ENCODE measurements around the gene TMPRSS11D.

DNA sequence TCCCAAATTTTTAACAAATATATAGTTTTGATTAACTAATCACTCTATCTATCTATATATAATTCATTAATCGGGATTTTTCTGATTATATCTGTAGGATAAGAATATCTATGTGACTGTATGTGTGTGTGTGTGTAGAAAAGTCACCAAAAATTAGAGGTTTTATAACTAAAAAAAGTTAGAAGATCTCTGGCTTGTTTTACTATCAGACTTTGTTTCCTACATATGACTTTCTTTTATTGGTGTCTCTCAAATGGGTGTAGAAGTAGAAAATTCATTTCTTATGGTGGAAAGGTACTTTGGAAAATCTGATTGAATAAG, 26.7 kb upstream of the TMPRSS11D start:
- TF ChIP-seq, protein P1, sequence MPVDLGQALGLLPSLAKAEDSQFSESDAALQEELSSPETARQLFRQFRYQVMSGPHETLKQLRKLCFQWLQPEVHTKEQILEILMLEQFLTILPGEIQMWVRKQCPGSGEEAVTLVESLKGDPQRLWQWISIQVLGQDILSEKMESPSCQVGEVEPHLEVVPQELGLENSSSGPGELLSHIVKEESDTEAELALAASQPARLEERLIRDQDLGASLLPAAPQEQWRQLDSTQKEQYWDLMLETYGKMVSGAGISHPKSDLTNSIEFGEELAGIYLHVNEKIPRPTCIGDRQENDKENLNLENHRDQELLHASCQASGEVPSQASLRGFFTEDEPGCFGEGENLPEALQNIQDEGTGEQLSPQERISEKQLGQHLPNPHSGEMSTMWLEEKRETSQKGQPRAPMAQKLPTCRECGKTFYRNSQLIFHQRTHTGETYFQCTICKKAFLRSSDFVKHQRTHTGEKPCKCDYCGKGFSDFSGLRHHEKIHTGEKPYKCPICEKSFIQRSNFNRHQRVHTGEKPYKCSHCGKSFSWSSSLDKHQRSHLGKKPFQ (CRISPR knock-in tag; IDR thresholded peaks at IDR 0.05; ENCODE audit: insufficient replicate concordance): no peak
- TF ChIP-seq ZKSCAN8 (CRISPR knock-in tag; IDR thresholded peaks at IDR 0.05; ENCODE audit: borderline replicate concordance) (no peak), ZNF317 (CRISPR knock-in tag; IDR thresholded peaks at IDR 0.05) (no peak), MXI1 (IDR thresholded peaks at IDR 0.05; ENCODE audit: borderline replicate concordance, low read depth, low read length) (no peak), ZSCAN12 (CRISPR knock-in tag; IDR thresholded peaks at IDR 0.05) (no peak), EZH2 (conservative IDR thresholded peaks at IDR 0.05; ENCODE audit: low read depth, low read length) (no peak), CREB1 (IDR thresholded peaks at IDR 0.05) (no peak), CREB1 (CRISPR knock-in tag; IDR thresholded peaks at IDR 0.05) (no peak), MBD4 (IDR thresholded peaks at IDR 0.05; ENCODE audit: borderline replicate concordance, low read length) (no peak), ZNF577 (CRISPR knock-in tag; IDR thresholded peaks at IDR 0.05; ENCODE audit: borderline replicate concordance, low read depth) (no peak), NCOR1 (IDR thresholded peaks at IDR 0.05; ENCODE audit: borderline replicate concordance, low read length) (no peak), NFE2L1 (CRISPR knock-in tag; IDR thresholded peaks at IDR 0.05; ENCODE audit: borderline replicate concordance) (no peak), ZNF101 (CRISPR knock-in tag; IDR thresholded peaks at IDR 0.05; ENCODE audit: borderline replicate concordance, low read depth) (no peak)
- TF ChIP-seq, protein P2, sequence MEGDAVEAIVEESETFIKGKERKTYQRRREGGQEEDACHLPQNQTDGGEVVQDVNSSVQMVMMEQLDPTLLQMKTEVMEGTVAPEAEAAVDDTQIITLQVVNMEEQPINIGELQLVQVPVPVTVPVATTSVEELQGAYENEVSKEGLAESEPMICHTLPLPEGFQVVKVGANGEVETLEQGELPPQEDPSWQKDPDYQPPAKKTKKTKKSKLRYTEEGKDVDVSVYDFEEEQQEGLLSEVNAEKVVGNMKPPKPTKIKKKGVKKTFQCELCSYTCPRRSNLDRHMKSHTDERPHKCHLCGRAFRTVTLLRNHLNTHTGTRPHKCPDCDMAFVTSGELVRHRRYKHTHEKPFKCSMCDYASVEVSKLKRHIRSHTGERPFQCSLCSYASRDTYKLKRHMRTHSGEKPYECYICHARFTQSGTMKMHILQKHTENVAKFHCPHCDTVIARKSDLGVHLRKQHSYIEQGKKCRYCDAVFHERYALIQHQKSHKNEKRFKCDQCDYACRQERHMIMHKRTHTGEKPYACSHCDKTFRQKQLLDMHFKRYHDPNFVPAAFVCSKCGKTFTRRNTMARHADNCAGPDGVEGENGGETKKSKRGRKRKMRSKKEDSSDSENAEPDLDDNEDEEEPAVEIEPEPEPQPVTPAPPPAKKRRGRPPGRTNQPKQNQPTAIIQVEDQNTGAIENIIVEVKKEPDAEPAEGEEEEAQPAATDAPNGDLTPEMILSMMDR (CRISPR knock-in tag; IDR thresholded peaks at IDR 0.05): no peak
- TF ChIP-seq, protein P3, sequence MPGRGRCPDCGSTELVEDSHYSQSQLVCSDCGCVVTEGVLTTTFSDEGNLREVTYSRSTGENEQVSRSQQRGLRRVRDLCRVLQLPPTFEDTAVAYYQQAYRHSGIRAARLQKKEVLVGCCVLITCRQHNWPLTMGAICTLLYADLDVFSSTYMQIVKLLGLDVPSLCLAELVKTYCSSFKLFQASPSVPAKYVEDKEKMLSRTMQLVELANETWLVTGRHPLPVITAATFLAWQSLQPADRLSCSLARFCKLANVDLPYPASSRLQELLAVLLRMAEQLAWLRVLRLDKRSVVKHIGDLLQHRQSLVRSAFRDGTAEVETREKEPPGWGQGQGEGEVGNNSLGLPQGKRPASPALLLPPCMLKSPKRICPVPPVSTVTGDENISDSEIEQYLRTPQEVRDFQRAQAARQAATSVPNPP (CRISPR knock-in tag; IDR thresholded peaks at IDR 0.05): no peak
